GM10248 (cell line): ENCODE measurements around the gene FRK.
"Not testable (repeated sequence)": the region's sequence is repeated elsewhere in the genome, so short reads cannot be mapped to it uniquely, and the experiment has no call there.

ENCODE experiments used
- CTCF ChIA-PET: fragments of 300-600 bp; sonication (Branson Sonifier 250); formaldehyde crosslinking; extraction: SDS; loops from one replicate; lab custom pipeline; 2021; ENCODE audit warnings: antibody characterized with exemption; lab: Yijun Ruan, JAX
- POLR2A ChIA-PET: fragments of 350-650 bp; sonication (Branson Sonifier 250); formaldehyde crosslinking; extraction: SDS; loops from one replicate; lab custom pipeline; 2020; ENCODE audit warnings: antibody characterized with exemption; lab: Yijun Ruan, JAX
- DNase-seq: peaks from one replicate; pipeline ENCODE4 v3.0.0; 2012; ENCODE audit errors: extremely low spot score
- CTCF ChIP-seq: IDR thresholded peaks from 2 replicates; pipeline ENCODE4 v1.5.1; 2012; ENCODE audit warnings: mild to moderate bottlenecking, low read depth; ENCODE audit errors: extremely low read depth, missing control alignments, control extremely low read depth

The FRK gene

DNA sequence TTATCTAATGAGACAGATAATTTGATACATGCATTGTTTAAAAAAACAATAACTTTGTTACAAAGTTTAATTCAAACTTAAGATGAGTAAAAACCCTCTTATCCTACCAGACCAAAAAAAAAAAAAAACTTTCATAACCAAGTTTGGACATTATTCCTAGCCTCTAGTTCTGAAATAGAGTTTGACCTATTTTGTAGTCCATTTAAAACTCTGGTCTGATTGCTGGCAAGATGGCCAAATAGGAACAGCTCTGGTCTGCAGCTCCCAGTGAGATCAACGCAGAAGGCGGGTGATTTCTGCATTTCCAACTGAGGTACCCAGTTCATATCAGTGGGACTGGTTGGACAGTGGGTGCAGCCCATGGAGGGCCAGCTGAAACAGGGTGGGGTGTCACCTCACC is 125.9 kb downstream of the FRK start:
- DNase-seq, result no peak
- no peak for TF ChIP-seq CTCF
- ChIA-PET CTCF (interaction anchor here (1.5 kb wide), 1 partner anchor 14 kb away, joined by 3 read pairs; no protein-coding TSS in a partner anchor), POLR2A (no interaction called here)

DNA sequence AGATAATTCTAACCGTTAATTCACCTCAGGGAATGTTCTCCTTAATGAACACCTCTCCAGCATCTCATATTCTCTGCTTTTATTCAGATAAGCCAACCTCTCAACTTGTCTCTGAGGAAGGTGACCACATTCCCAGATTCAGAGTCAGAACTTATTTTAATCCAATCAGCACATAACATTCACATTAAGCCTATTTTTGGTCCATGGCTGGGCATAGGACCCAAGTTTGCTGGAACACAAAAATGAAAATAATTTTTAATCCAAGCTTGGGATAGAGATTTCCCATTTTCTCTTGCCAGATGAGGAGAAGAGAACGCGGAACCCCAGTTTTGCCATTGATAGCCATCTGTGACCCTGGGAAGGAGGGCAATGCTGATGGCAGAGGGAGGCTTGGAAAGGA is 126.5 kb downstream of the FRK start:
- ChIA-PET POLR2A (no interaction called here), CTCF (no interaction called here)
- no peak for DNase-seq
- no peak for TF ChIP-seq CTCF

GRCh38 chr6:115932481-115932880 is 128.2 kb downstream of the FRK start:
- TF ChIP-seq CTCF, result no peak
- CTCF ChIA-PET, result no interaction called here
- no peak for DNase-seq
- POLR2A ChIA-PET, result no interaction called here

DNA sequence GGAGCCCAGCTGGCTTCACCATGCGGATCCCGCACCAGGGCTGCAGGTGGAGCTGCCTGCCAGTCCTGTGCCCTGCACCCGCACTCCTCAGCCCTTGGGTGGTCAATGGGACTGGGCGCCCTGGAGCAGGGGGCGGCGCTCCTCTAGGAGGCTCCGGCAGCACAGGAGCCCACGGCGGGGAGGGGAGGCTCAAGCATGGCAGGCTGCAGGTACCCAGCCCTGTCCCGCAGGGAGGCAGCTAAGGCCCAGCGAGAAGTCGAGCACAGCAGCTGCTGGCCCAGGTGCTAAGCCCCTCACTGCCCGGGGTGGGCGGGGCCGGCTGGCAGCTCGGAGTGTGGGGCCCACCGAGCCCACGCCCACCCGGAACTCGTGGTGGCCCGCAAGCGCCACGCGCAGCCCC is 132.7 kb downstream of the FRK start:
- POLR2A ChIA-PET, DNase-seq, CTCF ChIA-PET: not testable (repeated sequence)

DNA sequence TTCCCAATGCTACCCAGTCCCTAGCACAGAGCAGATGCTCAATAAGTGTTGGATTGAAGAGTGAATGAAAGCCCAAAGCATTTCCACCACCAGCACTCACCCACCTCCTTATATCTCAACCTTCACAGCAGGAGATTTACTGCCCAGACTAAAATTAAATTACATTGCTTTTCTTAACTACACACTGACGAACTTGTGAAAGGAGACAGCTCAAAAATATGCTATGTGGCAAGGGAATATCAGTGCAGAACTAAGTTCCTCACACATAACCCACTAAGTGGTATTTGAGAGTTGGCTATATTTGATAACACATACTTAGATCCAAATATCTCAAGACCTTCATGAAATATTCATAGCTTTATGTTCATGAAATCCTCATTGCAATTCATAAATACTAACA is 137.7 kb downstream of the FRK start:
- CTCF ChIA-PET, result no interaction called here

GRCh38 chr6:115914098-115914497 is 146.6 kb downstream of the FRK start:
- DNase-seq, result no peak
- POLR2A ChIA-PET, result no interaction called here
- CTCF ChIA-PET, result no interaction called here
- TF ChIP-seq CTCF, result no peak

More for the DNA sequence above, 137.7 kb downstream of the FRK start:
- POLR2A ChIA-PET, result no interaction called here
- no peak for DNase-seq
- TF ChIP-seq CTCF, result no peak

DNA sequence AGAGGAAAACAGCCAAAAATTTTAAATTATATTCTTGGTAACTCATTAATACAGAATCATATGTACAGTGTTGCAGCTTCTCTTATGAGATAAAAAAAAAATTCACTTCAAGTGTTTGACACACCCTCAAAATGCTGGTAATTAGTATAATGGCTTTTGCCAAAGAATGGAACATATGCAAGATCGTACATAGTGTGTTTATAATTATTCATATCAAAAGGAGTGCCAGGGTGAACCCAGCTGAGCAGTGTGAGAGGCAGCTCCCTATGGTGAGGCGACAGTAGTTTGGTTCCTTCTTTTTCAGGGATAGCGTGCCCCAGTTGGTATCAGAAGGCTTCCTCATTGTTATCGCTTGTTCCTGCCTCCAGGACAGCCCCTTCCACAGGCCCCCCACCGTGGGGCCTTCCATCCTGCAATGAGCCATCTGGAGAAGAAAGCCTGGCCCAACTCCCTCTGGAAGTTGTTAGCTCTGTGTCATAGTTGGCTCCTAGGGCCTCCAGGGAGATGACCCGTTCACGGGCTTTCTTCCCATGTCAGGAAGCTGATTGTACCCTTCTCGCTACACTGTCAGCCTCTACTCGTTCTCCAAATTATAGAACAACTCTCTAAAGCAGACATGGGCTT is 150.7 kb downstream of the FRK start:
- CTCF ChIA-PET, result interaction anchor here (1.0 to 4.1 kb wide), 2 partner anchors 13 to 26 kb away, joined by 3 to 15 read pairs; no protein-coding TSS in a partner anchor
- TF ChIP-seq CTCF, result no peak
- POLR2A ChIA-PET, result no interaction called here
- DNase-seq, result no peak
